GM19455 (cell line): ENCODE measurements around the gene SLC30A4.
"Not testable (repeated sequence)": the region's sequence is repeated elsewhere in the genome, so short reads cannot be mapped to it uniquely, and the experiment has no call there.

ENCODE experiments used
- ATAC-seq: cut with Tn5 transposase; IDR thresholded peaks from one replicate; pipeline ENCODE4 v1.9.1; 2021; ENCODE audit not compliant: unreplicated experiment

Gene SLC30A4

GRCh38 chr15:45522328-45523165, at the start of gene SLC30A4:
SLC30A4 (minus strand) TSS chr15:45522755; CDS start chr15:45522354, 401 bp downstream.
- peak; percentile 68 for ATAC-seq

- no peak for ATAC-seq
These were observed 33.5 kb upstream of the SLC30A4 start for GRCh38 chr15:45555934-45556608.

- no peak for ATAC-seq
These were observed 29.1 kb upstream of the SLC30A4 start for GRCh38 chr15:45551676-45552075.

- ATAC-seq = no peak
These were observed 27.9 kb upstream of the SLC30A4 start for GRCh38 chr15:45550436-45550835.

GRCh38 chr15:45549541-45550220, 27.1 kb upstream of the SLC30A4 start:
- ATAC-seq = no peak

- ATAC-seq = no peak
These were observed 26.4 kb upstream of the SLC30A4 start for GRCh38 chr15:45548753-45549520.

- ATAC-seq = no peak
These were observed 24.2 kb upstream of the SLC30A4 start for GRCh38 chr15:45546789-45547188.

GRCh38 chr15:45544266-45545023, 21.9 kb upstream of the SLC30A4 start:
- no peak for ATAC-seq

- no peak for ATAC-seq
These were observed 20.5 kb upstream of the SLC30A4 start for GRCh38 chr15:45543051-45543450.

GRCh38 chr15:45540531-45540930, 18.0 kb upstream of the SLC30A4 start:
- no peak for ATAC-seq

- ATAC-seq = no peak
These were observed 17.1 kb upstream of the SLC30A4 start for GRCh38 chr15:45539680-45540079.

GRCh38 chr15:45536934-45537333, 14.4 kb upstream of the SLC30A4 start:
- no peak for ATAC-seq

GRCh38 chr15:45535486-45536042, 13.0 kb upstream of the SLC30A4 start:
- ATAC-seq = no peak

- ATAC-seq = no peak
These were observed 12.3 kb upstream of the SLC30A4 start for GRCh38 chr15:45534821-45535220.

- ATAC-seq = not testable (repeated sequence)
These were observed 10.3 kb upstream of the SLC30A4 start for GRCh38 chr15:45532892-45533291.

- ATAC-seq = no peak
These were observed 7.1 kb upstream of the SLC30A4 start for GRCh38 chr15:45529613-45530012.

- ATAC-seq = no peak
These were observed 4.5 kb upstream of the SLC30A4 start for GRCh38 chr15:45527086-45527485.

GRCh38 chr15:45523166-45523460, 558 bp upstream of the SLC30A4 start:
- no peak for ATAC-seq

- peak; percentile 9 for ATAC-seq
These were observed 793 bp downstream of the SLC30A4 start for GRCh38 chr15:45521596-45522327.
